ENCODE data around the gene SGSM2. TPM values are rescaled to one million over a fixed set of nuclear protein-coding genes. Genes with fewer than 3 reads are reported as not detected.
"Not testable (repeated sequence)": the region's sequence is repeated elsewhere in the genome, so short reads cannot be mapped to it uniquely, and the experiment has no call there.

SGSM2 gene
- total RNA-seq (2014; rRNA removed; shearing (Covaris generic)), result 14.8 and 18.6 TPM in 2 replicates

GRCh38 chr17:2336852-2337543 is at the start of gene SGSM2:
TSS of gene SGSM2 (plus strand) at chr17:2337501. CDS start at chr17:2337689, 188 bp downstream.
- peak within 1 kb of the TSS; percentile 74 for H3K4me3 ChIP-seq
- H3K4me1 ChIP-seq (replicated peaks), result peaks cover 9% of the 10 kb centered on the region
- H3K27ac ChIP-seq, result 0 out of 2 replicates have a peak within 1 kb of the TSS, but pooled peaks have one; percentile 42
- peak; percentile 35 to 64 for DNase-seq (ENCODE audit: low read depth in 1 of 2, low spot score in 2 of 2)
- no peaks in the 10 kb centered on the region for H3K9me3 ChIP-seq (replicated peaks)
- H3K36me3 ChIP-seq, result peaks cover 43% of the 10 kb centered on the region
- no peaks in the 10 kb centered on the region for H3K27me3 ChIP-seq (replicated peaks)

GRCh38 chr17:2289878-2290478 is 47.3 kb upstream of the SGSM2 start:
- no peaks in the 10 kb centered on the region; the same call in 1 of the 2 replicates for H3K4me1 ChIP-seq (replicated peaks)
- H3K36me3 ChIP-seq, result peaks cover 62% of the 10 kb centered on the region
- no peaks in the 10 kb centered on the region for H3K27me3 ChIP-seq (replicated peaks)
- H3K27ac ChIP-seq, result no peak overlapping the region
- DNase-seq (ENCODE audit: low read depth in 1 of 2, low spot score in 2 of 2), result no peak
- H3K9me3 ChIP-seq (replicated peaks), result no peaks in the 10 kb centered on the region
- H3K4me3 ChIP-seq, result no peak overlapping the region

GRCh38 chr17:2292100-2292499 is 45.2 kb upstream of the SGSM2 start:
- Histone ChIP-seq H3K9me3 (replicated peaks) (no peaks in the 10 kb centered on the region), H3K4me3 (no peak overlapping the region), H3K4me1 (replicated peaks) (no peaks in the 10 kb centered on the region; the same call in 1 of the 2 replicates), H3K27ac (no peak overlapping the region), H3K36me3 (peaks cover 72% of the 10 kb centered on the region), H3K27me3 (replicated peaks) (no peaks in the 10 kb centered on the region)
- DNase-seq (ENCODE audit: low read depth in 1 of 2, low spot score in 2 of 2), result no peak

GRCh38 chr17:2295575-2295974 is 41.7 kb upstream of the SGSM2 start:
- DNase-seq (ENCODE audit: low read depth in 1 of 2, low spot score in 2 of 2), result no peak
- Histone ChIP-seq H3K27ac (no peak overlapping the region), H3K36me3 (peaks cover 79% of the 10 kb centered on the region), H3K4me3 (no peak overlapping the region), H3K27me3 (replicated peaks) (no peaks in the 10 kb centered on the region), H3K4me1 (replicated peaks) (no peaks in the 10 kb centered on the region; the same call in 1 of the 2 replicates), H3K9me3 (replicated peaks) (no peaks in the 10 kb centered on the region)

- no peak for DNase-seq (ENCODE audit: low read depth in 1 of 2, low spot score in 2 of 2)
- Histone ChIP-seq H3K27me3 (replicated peaks) (no peaks in the 10 kb centered on the region), H3K4me1 (replicated peaks) (no peaks in the 10 kb centered on the region; the same call in 1 of the 2 replicates), H3K27ac (no peak overlapping the region), H3K36me3 (peaks cover 75% of the 10 kb centered on the region), H3K9me3 (replicated peaks) (no peaks in the 10 kb centered on the region), H3K4me3 (no peak overlapping the region)
Measured at GRCh38 chr17:2297023-2297422, 40.3 kb upstream of the SGSM2 start.

- Histone ChIP-seq H3K27me3 (replicated peaks) (no peaks in the 10 kb centered on the region), H3K4me1 (replicated peaks) (peaks cover 6% of the 10 kb centered on the region), H3K27ac (no peak overlapping the region), H3K4me3 (no peak overlapping the region), H3K9me3 (replicated peaks) (no peaks in the 10 kb centered on the region), H3K36me3 (peaks cover 56% of the 10 kb centered on the region)
- DNase-seq (ENCODE audit: low read depth in 1 of 2, low spot score in 2 of 2), result no peak
Measured at GRCh38 chr17:2299136-2299535, 38.2 kb upstream of the SGSM2 start.

GRCh38 chr17:2299756-2300155 is 37.5 kb upstream of the SGSM2 start:
- Histone ChIP-seq H3K27ac (no peak overlapping the region), H3K4me3 (no peak overlapping the region), H3K36me3 (peaks cover 50% of the 10 kb centered on the region), H3K27me3 (replicated peaks) (no peaks in the 10 kb centered on the region), H3K4me1 (replicated peaks) (peaks cover 6% of the 10 kb centered on the region), H3K9me3 (replicated peaks) (no peaks in the 10 kb centered on the region)
- DNase-seq (ENCODE audit: low read depth in 1 of 2, low spot score in 2 of 2), result no peak

- H3K36me3 ChIP-seq, result peaks cover 30% of the 10 kb centered on the region
- H3K4me1 ChIP-seq (replicated peaks), result peaks cover 6% of the 10 kb centered on the region
- peak overlapping the region; percentile 51; the same call in 1 of the 2 replicates for H3K27ac ChIP-seq
- no peaks in the 10 kb centered on the region for H3K27me3 ChIP-seq (replicated peaks)
- H3K4me3 ChIP-seq, result peak overlapping the region; percentile 82
- DNase-seq (ENCODE audit: low read depth in 1 of 2, low spot score in 2 of 2), result peak in 1 of 2 experiments; percentile 3
- no peaks in the 10 kb centered on the region for H3K9me3 ChIP-seq (replicated peaks)
Measured at GRCh38 chr17:2302778-2303203, 34.5 kb upstream of the SGSM2 start.

- DNase-seq (ENCODE audit: low read depth in 1 of 2, low spot score in 2 of 2), result peak; percentile 90 to 91
- Histone ChIP-seq H3K4me1 (replicated peaks) (peaks cover 6% of the 10 kb centered on the region), H3K27me3 (replicated peaks) (no peaks in the 10 kb centered on the region), H3K36me3 (peaks cover 26% of the 10 kb centered on the region), H3K27ac (peak within 1 kb of the TSS; percentile 51), H3K9me3 (replicated peaks) (no peaks in the 10 kb centered on the region), H3K4me3 (peak within 1 kb of the TSS; percentile 82)
Measured at GRCh38 chr17:2303204-2304188, 33.8 kb upstream of the SGSM2 start, which contains the start of the genes SMG6 and SRR. TSS of gene SMG6 (minus strand) at chr17:2303785. CDS start at chr17:2303720, 65 bp downstream. TSS of gene SRR (plus strand) at chr17:2303950. CDS start at chr17:2315561, 11,611 bp downstream.

- H3K27me3 ChIP-seq (replicated peaks), result no peaks in the 10 kb centered on the region
- H3K27ac ChIP-seq, result no peak overlapping the region
- peaks cover 16% of the 10 kb centered on the region for H3K36me3 ChIP-seq
- no peak overlapping the region for H3K4me3 ChIP-seq
- H3K4me1 ChIP-seq (replicated peaks), result peaks cover 6% of the 10 kb centered on the region
- no peaks in the 10 kb centered on the region for H3K9me3 ChIP-seq (replicated peaks)
- DNase-seq (ENCODE audit: low read depth in 1 of 2, low spot score in 2 of 2), result no peak
Measured at GRCh38 chr17:2304931-2305330, 32.4 kb upstream of the SGSM2 start.

- no peak for DNase-seq (ENCODE audit: low read depth in 1 of 2, low spot score in 2 of 2)
- Histone ChIP-seq H3K27me3 (replicated peaks) (no peaks in the 10 kb centered on the region), H3K4me3 (no peak overlapping the region), H3K4me1 (replicated peaks) (no peaks in the 10 kb centered on the region), H3K27ac (no peak overlapping the region), H3K36me3 (peaks cover 9% of the 10 kb centered on the region), H3K9me3 (replicated peaks) (no peaks in the 10 kb centered on the region)
Measured at GRCh38 chr17:2309338-2310154, 27.8 kb upstream of the SGSM2 start.

- Histone ChIP-seq H3K27ac (no peak overlapping the region), H3K4me3 (no peak overlapping the region), H3K36me3 (peaks cover 8% of the 10 kb centered on the region), H3K4me1 (replicated peaks) (no peaks in the 10 kb centered on the region), H3K9me3 (replicated peaks) (no peaks in the 10 kb centered on the region), H3K27me3 (replicated peaks) (no peaks in the 10 kb centered on the region)
- DNase-seq (ENCODE audit: low read depth in 1 of 2, low spot score in 2 of 2), result no peak
Measured at GRCh38 chr17:2312736-2313135, 24.6 kb upstream of the SGSM2 start.

GRCh38 chr17:2316916-2317205 is 20.4 kb upstream of the SGSM2 start:
- not testable (repeated sequence) for H3K4me3 ChIP-seq; DNase-seq (ENCODE audit: low read depth in 1 of 2, low spot score in 2 of 2); H3K4me1 ChIP-seq (replicated peaks)

More at GRCh38 chr17:2316916-2317205, 20.4 kb upstream of the SGSM2 start:
- peaks cover 27% of the 10 kb centered on the region for H3K36me3 ChIP-seq
- not testable (repeated sequence) for H3K27me3 ChIP-seq (replicated peaks); H3K27ac ChIP-seq; H3K9me3 ChIP-seq (replicated peaks)

All from SJSA1 (cell line).